HepG2 (cell line): ENCODE data around the gene CCL18. TPM values are rescaled to one million over a fixed set of nuclear protein-coding genes. Genes with fewer than 3 reads are reported as not detected.

Source experiments
- AHDC1 ChIP-seq: sonication (generic); formaldehyde crosslinking; IDR thresholded peaks from 2 replicates; pipeline ENCODE4 v1.5.1; 2020; ENCODE audit warnings: mild to moderate bottlenecking, missing genetic modification reagents, borderline replicate concordance
- HOXD1 ChIP-seq: sonication (generic); formaldehyde crosslinking; IDR thresholded peaks from 2 replicates; pipeline ENCODE4 v1.5.0; 2020; ENCODE audit warnings: missing genetic modification reagents
- KLF15 ChIP-seq: sonication (generic); formaldehyde crosslinking; IDR thresholded peaks from 2 replicates; pipeline ENCODE4 v1.8.1; 2023; ENCODE audit warnings: borderline replicate concordance, mild to moderate bottlenecking, inconsistent platforms, missing genetic modification reagents, mixed read lengths
- SKIL ChIP-seq: sonication (generic); formaldehyde crosslinking; IDR thresholded peaks from 2 replicates; pipeline ENCODE4 v1.8.0; 2022; ENCODE audit warnings: missing genetic modification reagents, mild to moderate bottlenecking, moderate library complexity, borderline replicate concordance
- ZMYM3 ChIP-seq: sonication (generic); formaldehyde crosslinking; IDR thresholded peaks from 2 replicates; pipeline ENCODE4 v1.5.1; 2020; ENCODE audit warnings: mild to moderate bottlenecking, missing genetic modification reagents
- ZNF350 ChIP-seq: sonication (generic); formaldehyde crosslinking; IDR thresholded peaks from 2 replicates; pipeline ENCODE4 v1.4.0; 2020; ENCODE audit warnings: mild to moderate bottlenecking, low read depth, missing genetic modification reagents, borderline replicate concordance
- polyA plus RNA-seq, 8 experiments: library from polyadenylated mRNA; depleted of rRNA in 3 of 8; stranded (reverse) in 7 of 8; unstranded in 1 of 8; fragments of >200 nt; fragmentation: Illumina TruSeq in 4 of 8; extraction: Trizol in 4 of 8; gene quantifications; 2 replicates each; pipeline versions ENCODE4 v1.2.1 to v1.2.3, GENCODE V29; 2011 to 2016; ENCODE audit warnings: low read depth in 4 of 8, missing spikeins in 1 of 8, mixed read lengths in 1 of 8; ENCODE audit not compliant: insufficient read depth in 1 of 8
- total RNA-seq, 5 experiments: library from RNA; depleted of rRNA; stranded (reverse); fragments of >200 nt; fragmentation: Illumina TruSeq; extraction: Trizol; gene quantifications; 2 replicates each; pipeline ENCODE4 v1.2.3, GENCODE V29; 2016; ENCODE audit warnings: low read depth in 1 of 5

The CCL18 gene
- total and polyA plus RNA-seq, 2 of the 13 experiments (the other 11 are each of a cell fraction or from before 2014, with no cell fraction given) = not detected

DNA sequence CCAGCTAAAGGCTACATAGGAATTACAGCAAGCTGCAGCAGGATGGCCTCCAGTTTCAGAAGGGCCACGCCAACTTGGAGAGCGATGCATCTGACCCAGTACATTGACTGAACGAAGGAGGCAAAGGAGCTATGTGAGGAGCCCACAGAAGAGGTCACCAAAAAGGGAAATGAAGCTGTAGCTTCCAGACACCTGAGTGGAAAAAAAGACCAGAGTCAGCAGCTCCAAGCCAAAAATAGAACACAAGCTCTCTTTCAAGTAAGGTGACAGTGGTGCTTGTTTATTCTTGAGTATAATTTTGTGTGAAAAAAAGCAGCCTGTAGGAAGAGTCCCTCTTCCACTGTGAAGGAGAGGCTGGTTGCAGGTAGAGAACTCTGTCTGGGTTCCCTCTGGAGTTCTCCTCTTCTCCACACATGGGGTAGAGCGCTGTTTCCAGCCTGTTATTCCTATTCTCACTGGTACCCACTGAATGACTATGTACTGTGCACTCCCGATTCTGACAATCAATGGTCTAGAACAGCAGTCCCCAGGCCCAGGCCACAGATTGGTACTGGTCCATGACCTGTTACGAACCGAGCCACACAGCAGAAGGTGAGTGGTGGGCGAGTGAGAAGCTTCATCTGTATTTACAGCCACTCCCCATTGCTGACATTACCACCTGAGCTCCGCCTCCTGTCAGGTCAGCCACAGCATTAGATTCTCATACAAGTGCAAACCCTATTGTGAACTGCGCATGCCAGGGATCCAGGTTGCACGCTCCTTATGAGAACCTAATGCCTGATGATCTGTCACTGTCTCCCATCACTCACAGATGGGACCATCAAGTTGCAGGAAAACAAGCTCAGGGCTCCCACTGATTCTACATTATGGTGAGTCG is 54.6 kb downstream of the CCL18 start (continued):
- TF ChIP-seq AHDC1 (CRISPR knock-in tag) (no peak), ZNF350 (CRISPR knock-in tag) (no peak), KLF15 (CRISPR knock-in tag) (no peak), ZMYM3 (CRISPR knock-in tag) (no peak), HOXD1 (CRISPR knock-in tag) (no peak), SKIL (CRISPR knock-in tag) (no peak)
